NCI-H748 treated with DMSO at 0.1 percent for 48 hours (cell line): Measurements from ENCODE around the gene MRC2.

Experiments
- DNase-seq: peaks from one replicate; lab custom pipeline; 2025; lab: John Stamatoyannopoulos, UW

Gene MRC2

DNA sequence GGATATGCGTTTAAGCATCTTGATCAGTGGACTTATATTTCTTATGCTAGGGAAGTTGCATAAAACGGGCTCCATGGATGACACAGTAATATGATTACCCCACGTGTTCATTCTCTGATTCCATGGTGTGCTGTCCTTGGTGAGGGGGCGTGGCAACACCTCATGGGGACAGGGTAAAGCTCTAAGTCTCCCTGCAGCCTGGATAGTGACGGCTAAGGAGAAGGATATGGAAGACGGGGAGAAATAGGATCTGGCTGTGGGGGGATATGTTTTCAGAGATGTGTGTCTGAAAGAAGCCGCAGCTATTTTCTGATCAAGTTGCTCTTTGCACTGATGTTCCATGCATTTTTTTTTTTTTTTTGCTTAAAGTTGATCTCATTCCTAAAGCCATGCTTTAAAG lies 96.4 kb downstream of the MRC2 start:
- DNase-seq = peak; percentile 55

DNA sequence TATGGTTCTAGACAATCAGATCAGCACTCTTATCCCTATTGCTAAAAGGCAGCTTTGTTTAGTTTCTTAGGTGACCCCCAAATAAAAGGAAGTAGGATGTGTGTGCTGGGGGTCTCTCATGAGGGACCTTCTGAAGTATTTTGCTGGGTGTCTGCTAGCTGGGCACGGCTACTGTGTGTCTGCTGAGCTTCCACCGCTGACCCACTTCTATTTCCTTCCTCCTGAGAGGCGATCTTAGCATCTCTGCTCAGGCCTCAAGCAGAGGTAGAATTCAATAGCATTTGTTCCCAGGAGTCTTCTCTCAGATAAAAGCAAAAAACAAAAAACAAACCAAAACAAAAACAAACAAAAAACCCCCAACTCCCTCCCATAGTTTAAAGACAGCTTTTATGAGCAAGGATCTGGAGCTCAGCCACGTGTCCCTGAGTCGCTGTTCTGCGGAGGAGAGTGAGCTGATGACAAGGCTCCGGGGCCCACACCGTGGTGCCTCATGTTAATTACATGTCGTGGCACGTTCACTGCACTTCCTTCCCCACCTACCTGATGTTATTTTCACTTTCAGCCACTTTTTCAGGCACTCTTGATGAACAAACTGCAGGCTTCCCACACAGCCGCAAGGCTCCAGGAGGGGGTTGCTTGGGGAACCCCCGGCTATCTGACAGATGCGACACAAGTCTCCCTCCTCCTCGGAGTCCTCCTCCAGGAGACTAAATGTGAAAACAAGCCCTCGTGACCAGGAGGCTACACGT lies 97.1 kb downstream of the MRC2 start:
- no peak for DNase-seq

DNA sequence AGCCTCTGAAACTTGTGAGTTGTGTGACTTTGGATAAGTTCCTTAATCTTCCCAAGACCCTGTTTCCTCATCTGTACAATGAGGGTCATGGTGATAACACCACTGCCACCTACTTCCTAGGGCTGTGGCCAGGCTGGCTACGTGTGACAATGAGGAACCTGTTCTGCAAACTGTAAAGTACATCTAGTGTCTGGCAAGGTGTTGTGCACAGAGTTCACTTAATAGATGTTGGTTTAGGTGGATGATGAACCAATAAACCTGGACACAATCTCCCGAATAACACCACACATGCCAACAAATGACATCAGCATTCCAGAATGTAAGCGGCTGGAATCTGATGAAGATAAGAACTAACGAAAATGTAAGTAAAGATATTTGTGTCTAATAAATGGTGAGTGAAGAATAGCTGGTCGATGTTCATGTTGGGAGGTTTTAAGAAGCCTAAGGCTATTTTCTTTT lies 98.3 kb downstream of the MRC2 start:
- DNase-seq = no peak

DNA sequence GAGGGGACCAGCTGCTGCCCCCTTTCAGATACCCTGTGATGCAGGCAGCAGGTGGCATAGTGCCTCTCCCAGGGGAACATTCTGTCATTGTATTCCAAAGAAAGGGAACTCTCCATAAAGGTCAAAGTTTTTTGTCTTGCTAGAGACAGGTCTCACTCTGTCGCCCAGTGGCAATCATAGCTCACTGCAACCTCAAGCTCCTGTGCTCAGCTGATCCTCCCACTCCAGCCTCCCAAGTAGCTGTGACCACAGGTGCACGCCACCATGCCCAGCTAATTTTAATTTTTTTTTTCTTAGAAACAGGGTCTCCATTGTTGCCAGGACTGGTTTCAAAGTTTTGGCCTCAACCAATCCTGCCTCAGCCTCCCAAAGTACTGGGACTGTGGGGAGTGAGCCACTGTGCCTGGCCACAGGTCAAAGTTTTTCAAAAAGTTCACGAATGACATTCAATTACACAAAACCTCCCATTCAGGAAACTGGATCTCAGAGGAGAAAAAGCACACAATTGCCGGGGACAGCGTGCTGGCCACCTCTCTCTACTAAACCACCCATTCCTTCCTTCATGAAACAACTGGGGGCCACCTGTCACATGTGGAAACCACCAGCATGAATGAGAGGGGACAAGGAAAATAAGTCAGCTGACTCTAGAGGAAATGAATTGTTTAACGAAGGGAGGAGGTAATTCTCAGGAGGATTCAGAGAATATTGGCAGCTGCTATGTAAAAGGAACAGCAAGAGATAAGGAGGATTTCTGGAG lies 100.6 kb downstream of the MRC2 start:
- DNase-seq = no peak

DNA sequence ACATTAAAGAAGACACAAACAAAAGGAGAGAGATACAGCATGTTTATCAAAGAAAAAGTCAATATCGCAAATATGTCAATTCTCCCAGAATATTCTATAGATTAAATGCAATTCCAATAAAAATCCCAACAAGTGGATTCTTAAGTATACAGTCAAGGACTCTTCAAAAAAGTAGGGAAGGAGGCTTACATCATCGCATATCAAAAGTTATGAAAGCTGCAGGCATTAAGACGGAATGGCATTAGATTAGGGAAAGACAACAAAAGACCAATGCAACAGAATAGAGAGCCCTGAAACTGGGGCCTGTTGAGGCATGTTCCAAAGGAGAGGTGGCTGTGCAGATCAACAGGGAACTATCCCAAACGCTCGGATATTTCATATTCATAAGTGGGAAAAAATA lies 104.7 kb downstream of the MRC2 start:
- DNase-seq = no peak

DNA sequence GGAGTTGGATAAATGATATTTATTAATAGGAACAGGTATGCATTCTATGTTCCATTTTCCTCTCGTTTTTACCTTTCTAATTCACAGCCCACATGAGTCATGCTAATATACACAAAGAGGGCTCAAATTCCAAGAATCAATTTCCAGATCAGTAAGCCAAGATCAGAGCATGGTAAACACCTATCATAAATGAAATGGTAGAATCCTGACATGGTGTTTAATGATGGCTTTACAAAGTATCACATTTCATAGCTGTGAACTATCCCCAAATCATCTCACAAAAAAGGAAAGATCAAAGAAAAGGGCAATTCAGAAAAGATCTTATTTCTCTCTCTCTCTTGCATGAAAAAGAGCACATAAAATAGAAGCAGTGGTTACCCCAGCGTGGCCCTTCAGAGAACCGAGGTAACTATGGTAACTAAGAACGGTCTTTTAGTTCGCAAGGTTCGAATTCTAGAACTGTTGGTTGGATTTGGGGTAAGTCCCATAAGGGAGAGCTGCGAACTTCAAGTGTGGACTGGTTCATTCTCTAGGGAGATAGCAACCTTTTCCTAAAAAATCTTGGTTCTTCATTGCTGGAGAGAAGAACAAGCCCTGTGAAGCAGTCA lies 107.7 kb downstream of the MRC2 start:
- no peak for DNase-seq

DNA sequence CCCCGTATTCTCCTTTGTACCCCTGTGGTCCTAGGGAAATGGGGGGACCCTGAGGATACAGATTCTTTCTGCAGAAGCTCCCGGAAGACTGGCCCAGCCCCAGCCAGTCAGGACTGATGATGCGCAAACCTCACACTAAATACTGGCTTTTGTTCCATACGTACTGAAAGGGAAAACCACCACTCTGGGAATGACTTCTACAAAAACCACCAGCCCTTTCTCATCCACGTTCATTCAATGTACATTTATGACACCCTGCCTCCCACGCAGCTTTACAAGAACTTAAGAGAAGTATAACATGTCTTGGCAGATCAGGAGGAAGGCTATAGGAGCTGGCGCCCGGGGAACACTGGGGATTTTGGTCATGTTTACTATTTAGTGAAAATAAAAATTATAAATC lies 110.0 kb downstream of the MRC2 start:
- no peak for DNase-seq

DNA sequence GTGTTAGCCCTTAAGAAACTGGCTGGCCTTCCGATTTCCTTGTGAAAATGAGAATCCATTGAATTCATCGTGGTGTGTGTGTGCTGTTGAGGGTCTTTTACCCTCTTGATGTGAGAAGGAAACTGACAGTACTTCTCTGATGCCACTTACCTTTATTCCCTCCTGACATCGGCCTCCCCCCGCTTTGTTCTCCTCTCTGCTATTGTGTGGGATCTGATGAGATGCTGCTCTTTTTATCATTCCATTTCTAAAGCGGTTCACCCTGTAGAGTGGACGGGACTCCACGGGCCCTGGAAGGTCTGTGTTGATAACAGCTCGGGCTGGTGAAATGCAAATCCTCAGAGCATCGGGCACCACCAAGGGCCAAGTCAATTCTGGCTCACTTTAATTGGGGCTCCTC lies 110.8 kb downstream of the MRC2 start:
- DNase-seq = no peak

DNA sequence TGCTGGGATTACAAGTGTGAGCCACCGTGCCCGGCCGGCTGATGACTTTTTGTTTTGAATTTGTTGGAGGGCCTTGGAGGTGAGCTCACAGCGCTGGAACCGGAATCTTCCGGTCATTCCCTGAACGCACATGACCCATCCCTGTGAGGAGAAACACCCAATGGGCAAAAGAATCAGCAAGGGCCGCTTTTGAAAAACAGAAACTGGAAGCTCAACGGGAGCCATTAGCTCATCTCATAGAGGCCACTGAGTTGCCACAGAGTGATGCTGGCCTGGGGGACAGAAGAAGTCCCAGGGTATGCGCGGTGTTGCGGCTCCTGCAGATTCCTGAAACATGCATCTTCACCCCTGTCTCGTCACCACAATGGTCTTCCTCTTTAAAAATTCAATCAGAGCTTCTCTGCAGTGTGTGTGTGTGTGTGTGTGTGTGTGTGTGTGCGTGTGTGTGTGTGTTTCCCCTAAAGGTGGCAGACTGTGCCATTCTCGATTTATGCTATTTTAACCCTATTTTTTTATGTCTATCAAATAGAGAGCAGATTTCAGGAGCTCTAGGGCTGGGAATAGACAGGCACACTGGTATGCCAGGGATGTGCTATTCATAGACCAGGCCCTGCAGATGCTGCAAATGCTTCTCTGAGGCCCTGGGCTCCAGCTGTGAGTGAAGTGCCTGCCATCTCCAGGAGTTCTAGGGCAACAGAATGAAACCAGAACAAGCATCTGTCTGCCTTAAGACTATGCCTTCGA lies 112.3 kb downstream of the MRC2 start:
- DNase-seq = no peak

DNA sequence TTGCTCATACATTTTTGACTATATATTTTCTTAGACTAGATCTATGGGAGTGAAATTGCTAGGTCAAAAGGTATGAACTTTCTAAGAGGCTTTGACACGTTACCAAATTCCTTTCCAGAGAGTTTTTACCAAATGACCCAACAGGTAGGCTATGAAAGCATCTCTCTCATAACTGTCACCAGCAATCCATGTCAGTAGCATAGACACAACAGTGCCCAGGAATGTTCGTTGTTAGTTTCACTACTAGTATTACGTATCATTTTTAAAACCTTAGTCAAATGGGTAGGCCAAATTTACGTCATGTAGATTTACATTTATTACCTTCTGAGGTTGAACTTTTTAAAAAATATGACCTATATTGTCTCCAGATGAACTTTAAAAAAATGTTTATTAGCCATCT lies 113.8 kb downstream of the MRC2 start:
- DNase-seq = no peak
